K562 (cell line): ENCODE results near the gene PCDHGB5. TPM values are rescaled to one million over a fixed set of nuclear protein-coding genes. Genes with fewer than 3 reads are reported as not detected.

Source experiments
- ATAC-seq: fragments of 200-7000 bp; cut with Tn5 transposase; 3 replicates; pipeline ENCODE4 v1.9.1; 2020; ENCODE audit warnings: moderate library complexity
- BruUV-seq: library from RNA; stranded (reverse); fragments of 400-500 nt; replicated peaks from 2 replicates; lab custom pipeline; 2021; lab: Mats Ljungman, UMichigan
- CTCF ChIA-PET: fragments of 300-600 bp; formaldehyde crosslinking; extraction: SDS; loops from one replicate; lab custom pipeline; 2021; ENCODE audit warnings: low intra/inter-chr PET ratio; lab: Yijun Ruan, JAX
- POLR2A ChIA-PET: fragments of 300-600, 350-650 bp; sonication (Branson Sonifier 250); formaldehyde crosslinking; extraction: SDS; loops from one replicate; lab custom pipeline; 2021; ENCODE audit warnings: antibody characterized with exemption, inconsistent platforms; lab: Yijun Ruan, JAX
- DNase-seq, 4 experiments: peaks; one replicate each; pipeline versions ENCODE4 v3.0.0 to v3.0.0-alpha.2; 2011 to 2018; ENCODE audit warnings: low spot score in 3 of 4, mixed read lengths in 3 of 4; ENCODE audit errors: extremely low read depth in 1 of 4
- FAIRE-seq: peaks from 2 replicates; lab custom pipeline; 2011; peaks lifted over from hg19 to GRCh38; lab: Jason Lieb, UNC
- H2AFZ ChIP-seq: 2 replicates; pipeline ENCODE4 v1.6.0; 2011; ENCODE audit warnings: low read depth, low read length, control low read depth, inconsistent platforms
- H3K27ac ChIP-seq: fragments of 200-600 bp; 3 replicates; pipeline ENCODE4 v1.8.0; 2011; ENCODE audit warnings: low read depth, mild to moderate bottlenecking, control low read depth, inconsistent platforms, low read length, moderate library complexity, mixed read lengths; ENCODE audit errors: extremely low read depth
- H3K27me3 ChIP-seq, 2 experiments: fragments of 300-600 bp in 1 of 2; 2 replicates in 1 of 2; 3 replicates in 1 of 2; pipeline versions ENCODE4 v1.6.0 to v1.8.0; 2011; ENCODE audit warnings: inconsistent platforms in 2 of 2, low read length in 2 of 2, mild to moderate bottlenecking in 1 of 2, mixed read lengths in 1 of 2, moderate library complexity in 1 of 2; ENCODE audit not compliant: control insufficient read depth in 2 of 2, insufficient read depth in 2 of 2
- H3K36me3 ChIP-seq: fragments of 300-600 bp; 3 replicates; pipeline ENCODE4 v1.8.0; 2011; ENCODE audit warnings: mild to moderate bottlenecking, low read length, inconsistent platforms; ENCODE audit not compliant: control insufficient read depth, insufficient read depth
- H3K4me1 ChIP-seq, 2 experiments: fragments of 200-600 bp in 1 of 2; replicated peaks in 1 of 2; 2 replicates in 1 of 2; 3 replicates in 1 of 2; pipeline versions ENCODE4 v1.5.1 to v1.8.0; 2011; ENCODE audit warnings: inconsistent platforms in 2 of 2, low read length in 2 of 2, mild to moderate bottlenecking in 1 of 2, mixed read lengths in 1 of 2, moderate library complexity in 1 of 2; ENCODE audit not compliant: control insufficient read depth in 2 of 2, insufficient read depth in 2 of 2
- H3K4me2 ChIP-seq: 2 replicates; pipeline ENCODE4 v1.6.1; 2011; ENCODE audit warnings: low read length, control low read depth, inconsistent platforms, mixed read lengths; ENCODE audit not compliant: insufficient read depth
- H3K4me3 ChIP-seq: fragments of 200-600 bp; sonication (generic), shearing (Covaris generic); 2 replicates; pipeline ENCODE4 v1.5.1; 2016; ENCODE audit warnings: control low read depth, inconsistent platforms
- H3K79me2 ChIP-seq: fragments of 200-600 bp; 3 replicates; pipeline ENCODE4 v1.8.0; 2011; ENCODE audit warnings: low read length, inconsistent platforms; ENCODE audit not compliant: control insufficient read depth, insufficient read depth
- H3K9ac ChIP-seq, 2 experiments: 2 replicates each; pipeline versions ENCODE4 v1.6.0 to v1.6.1; 2011; ENCODE audit warnings: low read depth in 2 of 2, low read length in 2 of 2, control low read depth in 1 of 2, inconsistent platforms in 1 of 2, mild to moderate bottlenecking in 1 of 2, mixed read lengths in 1 of 2; ENCODE audit not compliant: insufficient read depth in 1 of 2
- H3K9me1 ChIP-seq: one replicate; pipeline ENCODE4 v1.6.0; 2011; ENCODE audit warnings: inconsistent platforms, mild to moderate bottlenecking, low read length, moderate library complexity; ENCODE audit not compliant: control insufficient read depth, insufficient read depth
- H3K9me3 ChIP-seq: replicated peaks from 2 replicates; pipeline ENCODE4 v1.5.1; 2011; ENCODE audit warnings: low read depth, low read length, inconsistent platforms; ENCODE audit not compliant: control insufficient read depth, insufficient read depth
- H4K20me1 ChIP-seq: replicated peaks from 2 replicates; pipeline ENCODE4 v1.6.1; 2011; ENCODE audit warnings: low read length, inconsistent platforms, mixed read lengths; ENCODE audit not compliant: control insufficient read depth, insufficient read depth
- CTCF ChIP-seq, 3 experiments: IDR thresholded peaks in 2 of 3; conservative IDR thresholded peaks in 1 of 3; 2 replicates each; pipeline ENCODE4 v1.5.1; 2011 to 2012; ENCODE audit warnings: low read length in 3 of 3, mild to moderate bottlenecking in 3 of 3, control low read depth in 2 of 3, improper control_type of control experiment in 1 of 3, inconsistent platforms in 1 of 3, low read depth in 1 of 3, mixed read lengths in 1 of 3, moderate library complexity in 1 of 3; ENCODE audit not compliant: insufficient read depth in 2 of 3
- EHMT2 ChIP-seq: fragments of 450-650 bp; IDR thresholded peaks from 2 replicates; pipeline ENCODE4 v1.6.1; 2018; ENCODE audit warnings: antibody characterized with exemption
- RAD21 ChIP-seq, 2 experiments: fragments of 250-450 bp in 1 of 2; fragments of 450-650 bp in 1 of 2; sonication (Bioruptor Pico) in 1 of 2; formaldehyde crosslinking in 1 of 2; IDR thresholded peaks in 1 of 2; conservative IDR thresholded peaks in 1 of 2; 2 replicates each; pipeline versions ENCODE4 v1.4.0 to v1.8.0; 2020 to 2022; ENCODE audit warnings: mild to moderate bottlenecking in 2 of 2, moderate library complexity in 1 of 2
- WGBS: fragments of 100-300 bp; shearing (Covaris generic); methylation state at CpG from one replicate; pipeline ENCODE4 v1.1.6; 2016; ENCODE audit warnings: low coverage, mixed read lengths; ENCODE audit not compliant: insufficient coverage; ENCODE audit errors: missing lambda C conversion rate; 5-methylcytosine and 5-hydroxymethylcytosine counted together
- in situ Hi-C: fragments of 300-500 bp; cut with MboI; formaldehyde crosslinking; loops from 4 replicates; pipeline ENCODE4 v1.15.0; 2018; ENCODE audit warnings: inconsistent platforms, mixed read lengths
- intact Hi-C: fragments of 100-400 bp; cut with micrococcal nuclease; formaldehyde crosslinking; loops from 2 replicates; pipeline ENCODE4 v1.14.2; 2022
- polyA plus RNA-seq, 8 experiments: library from polyadenylated mRNA; depleted of rRNA in 4 of 8; stranded (reverse) in 5 of 8; unstranded in 3 of 8; fragments of >200 nt; fragmentation: Nextera tagmentation in 2 of 8; fragmentation: Illumina TruSeq in 1 of 8; extraction: Ambion mirVana in 2 of 8; extraction: Trizol in 1 of 8; gene quantifications; 2 replicates each; pipeline versions ENCODE4 v1.2.1 to v1.2.3, GENCODE V29; 2011 to 2014; ENCODE audit warnings: inconsistent platforms in 1 of 8, missing spikeins in 1 of 8
- total RNA-seq, 7 experiments: library from RNA; depleted of rRNA in 6 of 7; stranded (reverse); fragments of >200 nt in 6 of 7; fragmentation: Illumina TruSeq in 2 of 7; extraction: Trizol in 2 of 7; gene quantifications; 2 replicates each; pipeline versions ENCODE4 v1.2.1 to v1.2.3, GENCODE V29; 2011 to 2021; ENCODE audit warnings: low replicate concordance in 1 of 7
- TF ChIP-seq, protein P1 (sequence below), 2 experiments: fragments of 200-800 bp in 1 of 2; sonication (Bioruptor generic) in 1 of 2; sonication (generic) in 1 of 2; formaldehyde crosslinking in 1 of 2; IDR thresholded peaks in 1 of 2; conservative IDR thresholded peaks in 1 of 2; 2 replicates each; pipeline versions ENCODE4 v1.5.0 to v1.6.1; 2016 to 2020; ENCODE audit warnings: missing compliant biosample characterization in 1 of 2, missing genetic modification characterization in 1 of 2, missing genetic modification reagents in 1 of 2
- TF ChIP-seq, protein P2 (sequence below): fragments of 450-650 bp; IDR thresholded peaks from 2 replicates; pipeline ENCODE4 v1.7.1; 2018; ENCODE audit warnings: mild to moderate bottlenecking, low read depth; ENCODE audit not compliant: partially characterized antibody

PCDHGB5 gene
- total and polyA plus RNA-seq, 9 of the 15 experiments (the other 6 are each of a cell fraction or from before 2014, with no cell fraction given) = 0.05 to 0.29 (median 0.12) TPM; not detected in 2

- H3K4me3 ChIP-seq = peak within 1 kb of the TSS; percentile 36
- H3K9me3 ChIP-seq = no peaks in the 10 kb centered on the region
- POLR2A ChIA-PET = no interaction called here
- peak within 1 kb of the TSS; percentile 67 for H2AFZ ChIP-seq
- DNase-seq (peak in 3 of 4 experiments; percentile 30 to 42 (median 35)), ATAC-seq (peak; percentile 95), FAIRE-seq (peak; percentile 89)
- peak within 1 kb of the TSS; percentile 69 for H3K4me2 ChIP-seq
- no peaks in the 10 kb centered on the region for H3K36me3 ChIP-seq
- H3K27me3 ChIP-seq = peaks cover 9 to 25% of the 10 kb centered on the region in 2 experiments; a peak in 4 of 5 replicates
- H4K20me1 ChIP-seq = no peaks in the 10 kb centered on the region
- BruUV-seq = no TSS peak
- CTCF ChIA-PET = interaction anchor here (0.9 kb wide), 1 partner anchor 181 kb away, joined by 5 read pairs; no protein-coding TSS in a partner anchor
- H3K9me1 ChIP-seq = no peaks in the 10 kb centered on the region
- intact Hi-C loops (no loop called here), in situ Hi-C loops (no loop called here)
- peak within 1 kb of the TSS in 1 of 2 experiments; percentile 69; a peak in 1 of 4 replicates for H3K9ac ChIP-seq
- peaks cover 0 to 9% of the 10 kb centered on the region in 2 experiments; a peak in 2 of 5 replicates for H3K4me1 ChIP-seq
- 3% methylated on average over 37 of the region's 37 CpGs for WGBS
- TF ChIP-seq RAD21 (CRISPR knock-in tag; conservative IDR thresholded peaks at IDR 0.05 in 1 of 2, IDR thresholded peaks at IDR 0.05 in 1 of 2) = peak in 1 of 2 experiments; percentile 47; a peak in 3 of 4 replicates
- TF ChIP-seq EHMT2 = peak; percentile 33; the same call in 1 of the 2 replicates
- TF ChIP-seq, protein P1, sequence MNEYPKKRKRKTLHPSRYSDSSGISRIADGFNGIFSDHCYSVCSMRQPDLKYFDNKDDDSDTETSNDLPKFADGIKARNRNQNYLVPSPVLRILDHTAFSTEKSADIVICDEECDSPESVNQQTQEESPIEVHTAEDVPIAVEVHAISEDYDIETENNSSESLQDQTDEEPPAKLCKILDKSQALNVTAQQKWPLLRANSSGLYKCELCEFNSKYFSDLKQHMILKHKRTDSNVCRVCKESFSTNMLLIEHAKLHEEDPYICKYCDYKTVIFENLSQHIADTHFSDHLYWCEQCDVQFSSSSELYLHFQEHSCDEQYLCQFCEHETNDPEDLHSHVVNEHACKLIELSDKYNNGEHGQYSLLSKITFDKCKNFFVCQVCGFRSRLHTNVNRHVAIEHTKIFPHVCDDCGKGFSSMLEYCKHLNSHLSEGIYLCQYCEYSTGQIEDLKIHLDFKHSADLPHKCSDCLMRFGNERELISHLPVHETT (CRISPR knock-in tag; conservative IDR thresholded peaks at IDR 0.05 in 1 of 2, IDR thresholded peaks at IDR 0.05 in 1 of 2) = no peak
- TF ChIP-seq CTCF (IDR thresholded peaks at IDR 0.05 in 2 of 3, conservative IDR thresholded peaks at IDR 0.05 in 1 of 3; ENCODE audit: insufficient read depth in 2 of 3, low read depth in 1 of 3, low read length in 3 of 3) = peak; percentile 58 to 73 (median 64)
- TF ChIP-seq, protein P2, sequence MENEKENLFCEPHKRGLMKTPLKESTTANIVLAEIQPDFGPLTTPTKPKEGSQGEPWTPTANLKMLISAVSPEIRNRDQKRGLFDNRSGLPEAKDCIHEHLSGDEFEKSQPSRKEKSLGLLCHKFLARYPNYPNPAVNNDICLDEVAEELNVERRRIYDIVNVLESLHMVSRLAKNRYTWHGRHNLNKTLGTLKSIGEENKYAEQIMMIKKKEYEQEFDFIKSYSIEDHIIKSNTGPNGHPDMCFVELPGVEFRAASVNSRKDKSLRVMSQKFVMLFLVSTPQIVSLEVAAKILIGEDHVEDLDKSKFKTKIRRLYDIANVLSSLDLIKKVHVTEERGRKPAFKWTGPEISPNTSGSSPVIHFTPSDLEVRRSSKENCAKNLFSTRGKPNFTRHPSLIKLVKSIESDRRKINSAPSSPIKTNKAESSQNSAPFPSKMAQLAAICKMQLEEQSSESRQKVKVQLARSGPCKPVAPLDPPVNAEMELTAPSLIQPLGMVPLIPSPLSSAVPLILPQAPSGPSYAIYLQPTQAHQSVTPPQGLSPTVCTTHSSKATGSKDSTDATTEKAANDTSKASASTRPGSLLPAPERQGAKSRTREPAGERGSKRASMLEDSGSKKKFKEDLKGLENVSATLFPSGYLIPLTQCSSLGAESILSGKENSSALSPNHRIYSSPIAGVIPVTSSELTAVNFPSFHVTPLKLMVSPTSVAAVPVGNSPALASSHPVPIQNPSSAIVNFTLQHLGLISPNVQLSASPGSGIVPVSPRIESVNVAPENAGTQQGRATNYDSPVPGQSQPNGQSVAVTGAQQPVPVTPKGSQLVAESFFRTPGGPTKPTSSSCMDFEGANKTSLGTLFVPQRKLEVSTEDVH = no peak
- no peak within 1 kb of the TSS for H3K27ac ChIP-seq
- H3K79me2 ChIP-seq = no peaks in the 10 kb centered on the region
These were observed 15.1 kb upstream of the PCDHGB5 start, which contains the start of gene PCDHGA7 for GRCh38 chr5:141382469-141383294. PCDHGA7 (plus strand) TSS chr5:141382742; CDS start chr5:141382900, 158 bp downstream.
